Measurements from ENCODE around the gene MACC1.

MACC1 gene, protein sequence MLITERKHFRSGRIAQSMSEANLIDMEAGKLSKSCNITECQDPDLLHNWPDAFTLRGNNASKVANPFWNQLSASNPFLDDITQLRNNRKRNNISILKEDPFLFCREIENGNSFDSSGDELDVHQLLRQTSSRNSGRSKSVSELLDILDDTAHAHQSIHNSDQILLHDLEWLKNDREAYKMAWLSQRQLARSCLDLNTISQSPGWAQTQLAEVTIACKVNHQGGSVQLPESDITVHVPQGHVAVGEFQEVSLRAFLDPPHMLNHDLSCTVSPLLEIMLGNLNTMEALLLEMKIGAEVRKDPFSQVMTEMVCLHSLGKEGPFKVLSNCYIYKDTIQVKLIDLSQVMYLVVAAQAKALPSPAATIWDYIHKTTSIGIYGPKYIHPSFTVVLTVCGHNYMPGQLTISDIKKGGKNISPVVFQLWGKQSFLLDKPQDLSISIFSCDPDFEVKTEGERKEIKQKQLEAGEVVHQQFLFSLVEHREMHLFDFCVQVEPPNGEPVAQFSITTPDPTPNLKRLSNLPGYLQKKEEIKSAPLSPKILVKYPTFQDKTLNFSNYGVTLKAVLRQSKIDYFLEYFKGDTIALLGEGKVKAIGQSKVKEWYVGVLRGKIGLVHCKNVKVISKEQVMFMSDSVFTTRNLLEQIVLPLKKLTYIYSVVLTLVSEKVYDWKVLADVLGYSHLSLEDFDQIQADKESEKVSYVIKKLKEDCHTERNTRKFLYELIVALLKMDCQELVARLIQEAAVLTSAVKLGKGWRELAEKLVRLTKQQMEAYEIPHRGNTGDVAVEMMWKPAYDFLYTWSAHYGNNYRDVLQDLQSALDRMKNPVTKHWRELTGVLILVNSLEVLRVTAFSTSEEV

DNA sequence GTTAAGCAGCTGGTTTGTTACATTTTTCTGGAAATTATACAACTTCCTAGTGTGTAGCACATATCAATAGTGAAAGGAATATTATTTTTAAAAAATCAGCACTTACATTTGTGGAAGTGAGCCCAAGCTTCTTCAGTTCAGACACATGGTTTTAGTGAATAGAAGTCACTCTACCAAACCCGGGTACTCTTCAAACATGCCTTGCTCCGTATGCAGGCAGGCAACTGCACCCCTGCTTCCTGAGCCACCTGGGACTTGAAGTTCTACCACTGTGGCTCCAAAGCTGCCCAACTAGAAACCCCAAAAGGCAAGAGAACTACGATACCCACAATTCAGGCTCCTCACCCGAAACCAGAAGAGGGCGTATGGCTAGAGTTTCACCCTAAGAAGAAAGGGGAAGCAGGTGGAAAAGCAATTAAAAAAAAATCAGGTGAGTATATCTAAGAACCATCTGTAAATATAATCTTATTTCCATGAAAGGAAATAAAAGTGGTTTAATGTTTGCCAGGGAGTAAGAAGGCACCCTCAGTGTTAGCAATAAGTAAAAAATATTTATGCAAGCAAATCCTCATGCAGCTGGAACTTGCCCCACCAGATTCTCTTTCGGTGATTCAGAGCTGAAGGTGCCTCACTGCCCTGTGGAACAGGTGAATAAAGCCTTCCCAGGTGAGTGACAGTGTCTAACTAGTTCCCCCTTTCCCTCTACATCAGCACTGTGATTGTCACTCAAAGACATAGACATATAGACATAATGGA lies at the start of gene MACC1:
Gene MACC1, minus strand, starts transcription at position 192 of the 756 bp plus-strand sequence. CDS start 55,522 bp downstream, outside the sequence.
- no peak for DNase-seq (ENCODE audit: low read depth)
- TF ChIP-seq, protein P1, sequence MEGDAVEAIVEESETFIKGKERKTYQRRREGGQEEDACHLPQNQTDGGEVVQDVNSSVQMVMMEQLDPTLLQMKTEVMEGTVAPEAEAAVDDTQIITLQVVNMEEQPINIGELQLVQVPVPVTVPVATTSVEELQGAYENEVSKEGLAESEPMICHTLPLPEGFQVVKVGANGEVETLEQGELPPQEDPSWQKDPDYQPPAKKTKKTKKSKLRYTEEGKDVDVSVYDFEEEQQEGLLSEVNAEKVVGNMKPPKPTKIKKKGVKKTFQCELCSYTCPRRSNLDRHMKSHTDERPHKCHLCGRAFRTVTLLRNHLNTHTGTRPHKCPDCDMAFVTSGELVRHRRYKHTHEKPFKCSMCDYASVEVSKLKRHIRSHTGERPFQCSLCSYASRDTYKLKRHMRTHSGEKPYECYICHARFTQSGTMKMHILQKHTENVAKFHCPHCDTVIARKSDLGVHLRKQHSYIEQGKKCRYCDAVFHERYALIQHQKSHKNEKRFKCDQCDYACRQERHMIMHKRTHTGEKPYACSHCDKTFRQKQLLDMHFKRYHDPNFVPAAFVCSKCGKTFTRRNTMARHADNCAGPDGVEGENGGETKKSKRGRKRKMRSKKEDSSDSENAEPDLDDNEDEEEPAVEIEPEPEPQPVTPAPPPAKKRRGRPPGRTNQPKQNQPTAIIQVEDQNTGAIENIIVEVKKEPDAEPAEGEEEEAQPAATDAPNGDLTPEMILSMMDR (IDR thresholded peaks at IDR 0.05; ENCODE audit: control insufficient read depth, insufficient read depth, low read depth, low read length, missing control alignments) = no peak
- no peak within 1 kb of the TSS for H3K4me3 ChIP-seq (ENCODE audit: control insufficient read depth, low read depth, low read length)

DNA sequence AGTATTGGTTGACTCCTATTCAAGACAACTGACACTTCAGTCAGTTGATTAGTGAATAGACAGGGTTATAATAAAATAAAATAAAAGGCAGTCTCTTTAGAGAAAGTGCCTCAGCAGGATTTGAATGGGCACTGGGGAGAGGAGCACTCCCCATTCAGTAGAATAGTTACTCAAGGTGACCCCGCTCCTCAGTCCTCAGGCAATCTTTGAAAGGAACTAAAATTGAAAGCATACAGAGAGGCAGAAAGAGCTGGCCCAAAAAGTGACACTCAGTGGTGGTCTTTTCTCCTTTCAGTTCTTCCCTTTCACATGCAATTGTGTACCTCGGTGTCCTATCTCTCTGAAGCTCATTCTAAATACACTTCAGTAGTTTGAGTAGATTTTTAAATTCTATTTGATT lies 47.4 kb upstream of the MACC1 start:
- TF ChIP-seq, protein P1 (IDR thresholded peaks at IDR 0.05; ENCODE audit: control insufficient read depth, insufficient read depth, low read depth, low read length, missing control alignments) = no peak
- no peak overlapping the region for H3K4me3 ChIP-seq (ENCODE audit: control insufficient read depth, low read depth, low read length)
- DNase-seq (ENCODE audit: low read depth) = no peak

DNA sequence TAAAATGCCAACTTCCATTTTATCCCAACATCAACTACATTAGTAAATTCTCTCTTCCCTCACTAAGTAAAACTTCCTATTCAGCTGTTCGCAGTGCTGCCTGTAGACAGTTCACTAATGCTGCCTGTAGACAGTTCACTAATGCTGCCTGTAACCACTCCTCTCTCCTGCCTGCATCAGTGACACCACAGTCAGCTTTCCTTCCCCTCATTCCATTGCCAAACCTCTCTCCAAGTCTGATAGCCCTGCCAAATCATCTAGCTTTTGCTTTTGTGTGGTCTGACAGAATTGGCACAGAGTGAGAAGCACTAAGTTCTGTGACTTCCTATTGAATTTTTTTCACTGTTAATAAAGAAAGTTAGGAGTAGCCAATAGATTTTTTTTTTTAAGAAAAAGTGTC lies 43.0 kb upstream of the MACC1 start:
- TF ChIP-seq, protein P1 (IDR thresholded peaks at IDR 0.05; ENCODE audit: control insufficient read depth, insufficient read depth, low read depth, low read length, missing control alignments) = no peak
- H3K4me3 ChIP-seq (ENCODE audit: control insufficient read depth, low read depth, low read length) = no peak overlapping the region
- no peak for DNase-seq (ENCODE audit: low read depth)

DNA sequence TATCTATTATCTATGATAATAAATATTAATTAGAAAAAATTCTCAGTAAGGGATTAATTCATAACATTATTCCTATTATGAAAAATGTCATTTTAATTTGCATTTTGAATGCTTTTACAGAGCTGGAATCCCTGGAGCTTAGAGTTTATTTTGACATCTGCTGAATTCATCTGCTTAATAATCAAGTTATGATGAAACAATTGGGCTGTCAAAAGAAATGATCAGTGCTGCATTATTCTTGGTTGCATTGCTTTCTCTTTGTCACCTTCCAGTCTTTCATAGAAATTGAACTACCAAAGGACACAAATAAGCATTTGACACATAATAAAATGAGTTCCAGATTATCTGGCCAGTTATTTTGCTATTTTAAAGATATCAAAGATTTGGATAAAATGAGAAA lies 40.0 kb upstream of the MACC1 start:
- H3K4me3 ChIP-seq (ENCODE audit: control insufficient read depth, low read depth, low read length) = no peak overlapping the region
- TF ChIP-seq, protein P1 (IDR thresholded peaks at IDR 0.05; ENCODE audit: control insufficient read depth, insufficient read depth, low read depth, low read length, missing control alignments) = no peak
- no peak for DNase-seq (ENCODE audit: low read depth)

DNA sequence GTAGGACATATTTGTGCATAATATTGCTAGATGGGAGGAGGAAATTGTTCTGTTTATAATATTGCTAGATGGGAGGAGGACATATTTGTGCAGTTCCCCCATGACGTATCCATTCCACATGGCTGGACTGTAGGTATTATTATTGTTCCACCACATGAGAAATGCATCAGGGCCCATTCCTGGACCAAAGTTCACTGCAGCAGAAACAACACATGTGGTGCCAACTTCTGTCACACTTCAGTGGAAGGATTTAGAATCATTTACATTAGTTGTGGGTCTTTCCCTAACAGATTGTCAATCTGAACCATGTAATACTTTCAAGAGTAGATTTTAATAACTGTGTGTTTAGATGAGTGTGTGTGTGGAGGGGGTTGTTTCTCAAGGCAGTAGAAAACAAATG lies 32.7 kb upstream of the MACC1 start:
- no peak for DNase-seq (ENCODE audit: low read depth)
- TF ChIP-seq, protein P1 (IDR thresholded peaks at IDR 0.05; ENCODE audit: control insufficient read depth, insufficient read depth, low read depth, low read length, missing control alignments) = no peak
- H3K4me3 ChIP-seq (ENCODE audit: control insufficient read depth, low read depth, low read length) = no peak overlapping the region

DNA sequence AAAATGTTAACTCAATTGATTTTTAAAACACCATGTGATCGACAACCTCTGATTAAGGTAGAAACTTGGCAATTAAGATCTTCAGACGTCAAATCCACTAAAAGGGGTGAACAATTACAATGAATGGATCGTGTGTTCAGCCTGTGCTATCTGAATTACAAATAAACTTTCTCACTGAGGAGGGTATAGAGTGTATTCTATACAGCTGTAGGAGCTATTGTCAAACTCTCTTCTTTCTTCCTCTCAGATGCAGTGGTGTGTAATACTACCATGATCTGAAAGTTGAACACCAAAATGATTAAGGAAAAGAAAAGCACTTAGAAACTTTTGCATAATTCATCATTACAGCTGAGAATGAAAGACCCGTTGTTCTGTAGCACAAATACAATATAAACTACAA lies 32.2 kb upstream of the MACC1 start:
- no peak for DNase-seq (ENCODE audit: low read depth)
- H3K4me3 ChIP-seq (ENCODE audit: control insufficient read depth, low read depth, low read length) = no peak overlapping the region
- TF ChIP-seq, protein P1 (IDR thresholded peaks at IDR 0.05; ENCODE audit: control insufficient read depth, insufficient read depth, low read depth, low read length, missing control alignments) = no peak
